IPS DF 19.7 (cell line): ENCODE measurements around the gene CCL4.
"Not testable (repeated sequence)": the region's sequence is repeated elsewhere in the genome, so short reads cannot be mapped to it uniquely, and the experiment has no call there.

Experiments used
- DNase-seq: peaks from one replicate; pipeline ENCODE4 v3.0.0-alpha.2; 2013; ENCODE audit warnings: low read depth, low spot score

Gene CCL4

DNA sequence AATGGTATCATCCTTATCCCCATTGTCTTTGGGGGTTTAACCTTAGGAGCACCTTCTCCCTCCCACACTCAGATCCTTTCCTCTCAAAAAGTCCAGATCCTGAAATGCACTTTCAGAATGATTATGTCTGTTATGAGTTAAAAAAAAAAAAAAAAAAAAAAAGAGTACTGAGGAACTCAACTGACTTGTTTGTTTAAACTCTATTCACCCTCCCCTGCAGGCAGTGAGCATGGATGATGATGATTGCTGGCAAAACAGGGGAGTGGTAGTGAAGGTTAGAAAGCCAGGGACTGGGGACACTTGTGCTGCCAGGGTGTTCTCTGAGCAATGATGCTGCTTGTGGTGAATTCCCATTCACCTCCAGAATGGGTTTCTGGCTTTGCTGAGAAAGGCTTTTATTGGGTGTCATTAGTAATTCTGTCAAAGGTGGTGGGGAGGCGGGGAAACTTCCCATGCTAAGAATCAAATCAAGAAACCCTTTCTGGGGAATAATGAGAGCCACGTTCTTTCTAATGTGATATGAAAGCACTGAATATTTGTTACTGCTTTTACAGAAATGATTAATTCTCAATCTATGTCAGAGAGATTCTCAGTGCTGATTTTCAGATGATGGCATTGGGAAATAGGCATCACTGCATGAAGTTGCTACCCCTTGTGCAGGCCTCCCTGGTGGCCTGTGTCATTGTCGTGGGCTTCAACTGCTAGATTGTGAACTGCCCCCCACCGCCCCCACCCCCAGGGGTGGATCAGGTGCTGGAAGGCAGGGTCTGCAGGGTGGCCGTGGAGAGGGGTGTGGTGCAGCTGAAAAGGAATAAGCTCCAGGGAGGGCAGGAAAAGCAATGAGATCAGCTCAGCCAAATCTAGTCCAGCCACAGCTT lies 14.1 kb downstream of the CCL4 start:
- no peak for DNase-seq

GRCh38 chr17:36118477-36119353 lies 15.1 kb downstream of the CCL4 start:
- DNase-seq: no peak

DNA sequence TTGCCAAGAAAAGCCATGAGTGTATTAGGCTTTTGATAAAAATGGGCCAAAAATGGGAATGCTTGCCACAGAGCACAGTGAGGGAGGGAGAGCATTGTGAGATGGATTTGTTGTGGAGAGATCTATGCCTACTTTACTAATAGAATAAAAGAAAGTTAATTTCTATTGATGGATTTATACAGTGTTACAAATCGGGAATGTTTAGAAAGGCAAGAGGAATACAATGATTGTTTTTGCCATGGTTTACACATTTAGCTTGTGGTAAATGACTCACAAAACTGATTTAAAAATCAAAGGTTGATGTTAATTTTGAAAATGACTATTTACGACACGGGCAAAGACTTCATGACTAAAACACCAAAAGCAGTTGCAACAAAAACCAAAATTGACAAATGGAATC lies 16.6 kb downstream of the CCL4 start:
- DNase-seq: no peak

DNA sequence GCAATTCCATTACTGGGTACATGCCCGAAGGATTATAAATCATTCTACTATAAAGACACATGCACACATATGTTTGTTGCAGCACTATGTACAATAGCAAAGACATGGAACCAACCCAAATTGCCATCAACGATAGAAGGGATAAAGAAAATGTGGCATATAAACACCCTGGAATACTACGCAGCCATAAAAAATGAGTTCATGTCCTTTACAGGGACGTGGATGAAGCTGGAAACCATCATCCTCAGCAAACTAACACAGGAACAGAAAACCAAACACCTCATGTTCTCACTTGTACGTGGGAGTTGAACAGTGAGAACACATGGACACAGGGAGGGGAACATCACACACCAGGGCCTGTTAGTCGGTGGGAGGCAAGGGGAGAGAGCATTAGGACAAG lies 17.5 kb downstream of the CCL4 start:
- not testable (repeated sequence) for DNase-seq

- DNase-seq: no peak
Observed at GRCh38 chr17:36123431-36123830, 19.8 kb downstream of the CCL4 start.

DNA sequence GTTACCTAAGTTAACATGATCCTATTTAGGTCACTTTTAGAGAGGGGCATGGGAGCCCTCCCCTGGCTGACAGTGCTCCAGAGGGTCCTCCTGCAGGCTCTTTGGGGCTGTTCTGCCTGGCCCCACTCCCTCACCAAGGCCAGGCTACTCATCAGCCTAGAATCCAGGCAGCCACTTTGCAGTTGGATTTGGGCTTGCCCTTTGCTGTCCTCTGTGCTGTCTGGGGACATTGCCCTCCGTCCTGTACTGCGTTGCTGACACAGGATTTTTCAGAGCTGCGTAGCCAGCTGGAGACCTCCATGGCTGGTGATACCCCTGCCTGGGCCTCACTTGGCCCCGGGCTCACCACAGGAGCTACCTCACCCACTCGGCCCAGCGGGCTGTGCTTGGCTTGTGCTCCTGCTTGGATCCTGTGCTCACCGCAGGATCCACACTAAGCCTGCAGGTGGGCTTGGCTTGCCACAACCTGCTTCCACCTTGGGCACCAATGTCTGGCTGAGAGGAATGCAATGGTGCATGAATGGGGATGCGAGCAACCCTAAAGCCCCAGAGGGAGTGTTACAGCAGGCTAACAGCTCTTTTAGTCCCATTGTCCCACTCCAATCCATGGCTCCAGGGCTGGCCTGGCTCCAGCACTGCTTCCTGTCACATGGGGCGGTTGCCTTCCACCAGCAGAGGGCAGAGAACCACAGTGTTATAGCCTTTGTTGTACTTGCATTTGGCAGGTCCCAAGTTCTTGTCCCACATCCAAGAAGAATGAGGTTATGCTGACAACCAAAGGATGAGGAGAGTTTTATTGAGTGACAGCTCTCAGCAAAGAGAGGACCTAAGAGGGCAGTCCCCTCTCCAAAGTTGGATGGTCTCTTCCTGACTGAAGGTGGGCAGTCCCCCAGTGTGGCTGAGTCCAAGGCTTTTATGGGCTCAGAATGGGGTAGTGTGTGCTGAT lies 21.5 kb downstream of the CCL4 start:
- DNase-seq: no peak

DNA sequence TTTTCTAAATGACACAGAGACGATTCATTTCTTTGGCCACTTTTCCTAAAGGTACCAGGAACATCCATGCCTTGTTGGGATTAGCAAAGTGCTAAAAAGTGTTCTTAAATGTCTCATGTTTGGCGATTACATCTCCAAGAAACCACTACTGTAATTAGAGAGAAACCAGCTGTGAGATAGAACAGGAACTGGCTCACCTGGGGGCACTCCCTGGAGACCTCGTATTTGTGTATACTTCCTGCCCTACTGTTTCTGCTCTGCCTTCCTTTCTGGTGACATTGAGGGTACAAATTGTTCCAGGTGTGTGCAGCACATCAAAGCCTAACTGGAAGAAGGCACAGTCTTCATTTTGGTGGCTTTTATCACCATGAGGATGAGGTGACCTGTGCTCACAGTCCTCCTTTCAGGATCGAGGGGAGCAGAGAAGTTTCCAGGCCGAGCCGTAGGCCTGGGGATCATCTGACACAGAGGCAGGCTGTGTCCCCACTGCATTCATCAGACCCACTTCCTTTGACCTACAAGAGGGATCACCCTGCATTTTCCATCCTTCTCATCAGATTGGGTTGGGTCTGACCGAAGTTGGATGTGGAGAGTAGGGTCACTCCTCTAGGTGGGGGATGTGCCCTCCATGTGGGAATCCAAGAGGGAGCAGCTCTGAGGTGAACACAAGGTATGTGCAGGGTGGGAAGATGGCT lies 23.7 kb downstream of the CCL4 start:
- no peak for DNase-seq

GRCh38 chr17:36127911-36128310 lies 24.3 kb downstream of the CCL4 start:
- no peak for DNase-seq

- no peak for DNase-seq
Observed at GRCh38 chr17:36128411-36128978, 24.9 kb downstream of the CCL4 start.

DNA sequence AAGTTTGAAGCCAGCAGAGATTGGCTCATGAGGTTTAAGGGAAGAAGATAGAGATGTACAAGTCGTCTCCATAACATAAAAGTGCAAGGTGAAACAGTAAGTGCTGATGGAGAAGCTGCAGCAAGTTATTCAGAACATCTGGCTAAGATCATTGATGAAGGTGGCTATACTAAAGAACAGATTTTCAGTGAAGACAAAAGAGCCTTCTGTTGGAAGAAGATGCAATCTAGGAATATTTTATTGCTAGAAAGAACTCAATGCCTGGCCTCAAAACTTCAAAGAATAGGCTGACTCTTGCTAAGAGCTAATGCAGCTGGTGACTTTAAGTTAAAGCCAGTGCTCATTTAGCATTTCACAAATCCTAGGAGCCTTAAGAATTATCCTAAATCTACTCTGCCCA lies 26.0 kb downstream of the CCL4 start:
- DNase-seq: no peak

DNA sequence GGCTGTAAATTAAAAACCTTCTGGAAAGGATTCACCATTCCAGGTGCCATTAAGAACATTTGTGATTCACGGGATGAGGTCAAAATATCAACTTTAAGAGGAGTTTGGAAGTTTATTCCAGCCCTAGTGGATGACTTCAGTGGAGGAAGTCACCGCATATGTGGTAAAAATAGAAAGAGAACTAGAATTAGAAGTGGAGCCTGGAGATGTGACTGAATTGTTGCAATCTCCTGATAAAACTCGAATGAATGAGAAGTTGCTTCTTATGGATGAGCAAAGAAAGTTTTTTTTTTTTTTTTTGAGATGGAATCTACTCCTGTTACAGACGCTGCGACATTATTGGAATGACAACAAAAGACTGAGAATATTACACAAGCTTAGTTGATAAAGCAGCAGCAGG lies 26.7 kb downstream of the CCL4 start:
- DNase-seq: no peak

DNA sequence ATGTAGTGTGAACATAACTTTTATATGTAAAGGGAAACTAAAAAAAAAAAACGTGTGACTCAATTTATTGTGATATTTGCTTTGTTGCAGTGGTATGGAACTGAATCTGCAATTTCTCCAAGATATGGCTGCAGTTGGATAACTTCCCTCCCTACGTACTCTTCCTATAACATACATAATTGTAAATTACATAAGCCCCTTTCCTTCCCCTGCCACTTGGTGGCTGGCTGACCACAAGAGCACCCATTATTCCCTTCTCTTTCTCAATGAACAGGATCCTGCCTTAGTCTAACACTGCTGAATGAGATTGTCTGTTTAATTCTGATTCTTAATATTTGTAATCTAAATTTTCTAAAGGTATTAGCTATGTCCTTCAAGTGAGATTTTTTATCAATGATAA lies 27.8 kb downstream of the CCL4 start:
- no peak for DNase-seq

GRCh38 chr17:36131931-36132330 lies 28.3 kb downstream of the CCL4 start:
- DNase-seq: no peak

- no peak for DNase-seq
Observed at GRCh38 chr17:36132421-36132831, 28.8 kb downstream of the CCL4 start.

GRCh38 chr17:36133602-36134236 lies 30.1 kb downstream of the CCL4 start:
- DNase-seq: no peak

DNA sequence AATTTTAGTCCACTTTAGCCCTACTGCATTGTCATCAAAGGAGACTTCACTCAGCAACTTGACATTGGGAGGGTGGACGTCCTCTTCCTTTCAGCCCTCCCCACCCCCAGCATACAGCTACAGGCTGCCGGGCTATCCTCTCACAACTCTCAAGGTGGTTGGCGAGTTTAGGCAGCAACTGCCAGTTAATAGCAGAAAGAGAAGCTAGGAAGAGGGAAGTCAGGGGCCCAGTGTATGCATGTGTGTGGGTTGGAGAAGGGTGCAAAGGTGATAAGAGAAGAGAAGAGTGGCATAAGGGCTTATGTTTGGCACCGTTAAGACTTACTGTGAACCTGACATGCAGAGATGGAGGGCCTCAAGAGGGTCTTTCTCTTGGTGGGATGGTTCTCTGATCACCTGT lies 31.8 kb downstream of the CCL4 start:
- DNase-seq: no peak

GRCh38 chr17:36136036-36136435 lies 32.4 kb downstream of the CCL4 start:
- DNase-seq: no peak

- no peak for DNase-seq
Observed at GRCh38 chr17:36136439-36136838, 32.8 kb downstream of the CCL4 start.

DNA sequence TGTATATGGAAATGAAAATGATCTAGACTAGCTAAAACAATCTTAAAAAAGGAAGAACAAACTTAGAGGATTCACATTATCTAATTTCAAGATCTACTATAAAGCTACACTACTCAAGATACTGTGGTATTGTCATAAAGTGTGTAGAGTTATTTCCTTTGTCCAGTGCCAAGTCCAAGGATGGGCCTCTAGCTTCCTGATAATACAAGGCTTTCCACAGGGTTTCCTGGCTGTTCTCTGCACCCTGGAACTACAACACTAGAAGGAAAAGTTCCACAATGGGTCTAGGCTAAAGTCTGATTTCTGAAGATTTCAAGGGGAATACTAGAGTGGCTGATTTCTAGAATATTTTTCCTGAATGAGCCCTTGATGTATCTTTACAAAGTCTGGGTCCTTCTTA lies 38.6 kb downstream of the CCL4 start:
- no peak for DNase-seq

- no peak for DNase-seq
Observed at GRCh38 chr17:36142806-36143205, 39.2 kb downstream of the CCL4 start.
